ENCODE results near the gene TSHZ3. TPM values are rescaled to one million over a fixed set of nuclear protein-coding genes. Genes with fewer than 3 reads are reported as not detected.

TSHZ3 gene
- total RNA-seq, 1 experiment from 2014 or later = not detected

GRCh38 chr19:31261603-31262212, 87.5 kb downstream of the TSHZ3 start:
- Histone ChIP-seq H2AFZ (ENCODE audit: low read length) (no peak overlapping the region), H3K4me1 (ENCODE audit: low read length) (no peaks in the 10 kb centered on the region), H3K4me3 (ENCODE audit: low read length) (no peak overlapping the region), H3K27me3 (ENCODE audit: low read length) (no peaks in the 10 kb centered on the region), H3K9ac (ENCODE audit: low read length) (no peak overlapping the region), H4K20me1 (ENCODE audit: insufficient read depth, low read depth, low read length) (no peaks in the 10 kb centered on the region), H3K27ac (ENCODE audit: low read length) (no peak overlapping the region), H3K4me2 (ENCODE audit: low read depth, low read length, poor library complexity, severe bottlenecking) (no peak overlapping the region), H3K36me3 (ENCODE audit: insufficient read depth, low read length) (no peaks in the 10 kb centered on the region), H3K79me2 (ENCODE audit: low read length) (no peaks in the 10 kb centered on the region), H3K9me3 (ENCODE audit: low read length) (no peaks in the 10 kb centered on the region), H3K9me2 (replicated peaks; ENCODE audit: insufficient read depth, low read length) (no peaks in the 10 kb centered on the region)
- DNase-seq = no peak

DNA sequence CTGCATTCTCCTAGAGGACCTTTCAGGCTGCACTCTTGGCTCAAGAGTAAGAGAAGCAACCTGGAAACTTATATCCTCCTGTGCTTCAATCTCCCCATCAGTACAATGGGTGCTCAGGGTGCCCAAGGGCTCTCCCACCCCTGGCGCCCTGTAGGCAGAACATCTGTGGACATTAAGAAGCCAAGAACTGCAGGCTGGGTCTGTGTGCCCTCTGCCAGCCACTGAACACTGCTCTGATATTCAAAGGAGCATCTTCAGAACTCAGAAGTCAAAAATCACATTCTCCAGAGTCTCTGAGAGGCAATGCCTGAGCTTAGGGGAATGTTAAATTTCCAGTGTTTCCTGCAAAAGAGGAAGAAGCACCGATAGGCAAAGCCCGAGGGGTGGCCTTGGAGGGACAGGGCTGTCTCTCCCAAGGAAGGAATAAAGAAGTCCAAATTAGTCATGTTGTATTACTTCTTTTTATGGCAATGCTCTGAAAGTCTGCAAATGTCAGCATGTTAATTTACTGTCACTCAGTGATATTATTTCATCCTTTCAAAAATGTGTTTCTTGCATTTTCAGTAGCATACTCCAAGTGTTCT, 88.1 kb downstream of the TSHZ3 start:
- Histone ChIP-seq H3K27me3 (ENCODE audit: low read length) (no peaks in the 10 kb centered on the region), H3K79me2 (ENCODE audit: low read length) (no peaks in the 10 kb centered on the region), H2AFZ (ENCODE audit: low read length) (no peak overlapping the region), H3K9me3 (ENCODE audit: low read length) (no peaks in the 10 kb centered on the region), H3K9ac (ENCODE audit: low read length) (no peak overlapping the region), H3K4me2 (ENCODE audit: low read depth, low read length, poor library complexity, severe bottlenecking) (no peak overlapping the region), H3K4me1 (ENCODE audit: low read length) (no peaks in the 10 kb centered on the region), H3K9me2 (replicated peaks; ENCODE audit: insufficient read depth, low read length) (no peaks in the 10 kb centered on the region), H3K36me3 (ENCODE audit: insufficient read depth, low read length) (no peaks in the 10 kb centered on the region), H3K27ac (ENCODE audit: low read length) (no peak overlapping the region), H4K20me1 (ENCODE audit: insufficient read depth, low read depth, low read length) (no peaks in the 10 kb centered on the region), H3K4me3 (ENCODE audit: low read length) (no peak overlapping the region)
- DNase-seq = no peak

- no peaks in the 10 kb centered on the region for H3K27me3 ChIP-seq (ENCODE audit: low read length)
- H2AFZ ChIP-seq (ENCODE audit: low read length) = no peak overlapping the region
- H3K9me2 ChIP-seq (replicated peaks; ENCODE audit: insufficient read depth, low read length) = no peaks in the 10 kb centered on the region
- no peak overlapping the region for H3K4me2 ChIP-seq (ENCODE audit: low read depth, low read length, poor library complexity, severe bottlenecking)
- no peak overlapping the region for H3K9ac ChIP-seq (ENCODE audit: low read length)
- no peaks in the 10 kb centered on the region for H3K9me3 ChIP-seq (ENCODE audit: low read length)
- no peak overlapping the region for H3K4me3 ChIP-seq (ENCODE audit: low read length)
- DNase-seq = no peak
- H3K36me3 ChIP-seq (ENCODE audit: insufficient read depth, low read length) = no peaks in the 10 kb centered on the region
- no peaks in the 10 kb centered on the region for H3K4me1 ChIP-seq (ENCODE audit: low read length)
- no peaks in the 10 kb centered on the region for H4K20me1 ChIP-seq (ENCODE audit: insufficient read depth, low read depth, low read length)
- H3K27ac ChIP-seq (ENCODE audit: low read length) = no peak overlapping the region
- H3K79me2 ChIP-seq (ENCODE audit: low read length) = no peaks in the 10 kb centered on the region
Observed at GRCh38 chr19:31260171-31260933, 88.9 kb downstream of the TSHZ3 start.

- H4K20me1 ChIP-seq (ENCODE audit: insufficient read depth, low read depth, low read length) = no peaks in the 10 kb centered on the region
- no peaks in the 10 kb centered on the region for H3K36me3 ChIP-seq (ENCODE audit: insufficient read depth, low read length)
- no peaks in the 10 kb centered on the region for H3K9me3 ChIP-seq (ENCODE audit: low read length)
- no peaks in the 10 kb centered on the region for H3K27me3 ChIP-seq (ENCODE audit: low read length)
- H2AFZ ChIP-seq (ENCODE audit: low read length) = no peak overlapping the region
- no peak overlapping the region for H3K9ac ChIP-seq (ENCODE audit: low read length)
- H3K27ac ChIP-seq (ENCODE audit: low read length) = no peak overlapping the region
- no peaks in the 10 kb centered on the region for H3K9me2 ChIP-seq (replicated peaks; ENCODE audit: insufficient read depth, low read length)
- no peaks in the 10 kb centered on the region for H3K79me2 ChIP-seq (ENCODE audit: low read length)
- H3K4me3 ChIP-seq (ENCODE audit: low read length) = no peak overlapping the region
- DNase-seq = no peak
- H3K4me1 ChIP-seq (ENCODE audit: low read length) = no peaks in the 10 kb centered on the region
- no peak overlapping the region for H3K4me2 ChIP-seq (ENCODE audit: low read depth, low read length, poor library complexity, severe bottlenecking)
Observed at GRCh38 chr19:31258211-31259052, 90.8 kb downstream of the TSHZ3 start.

- no peak overlapping the region for H3K4me2 ChIP-seq (ENCODE audit: low read depth, low read length, poor library complexity, severe bottlenecking)
- H3K36me3 ChIP-seq (ENCODE audit: insufficient read depth, low read length) = no peaks in the 10 kb centered on the region
- H3K4me3 ChIP-seq (ENCODE audit: low read length) = no peak overlapping the region
- DNase-seq = no peak
- H3K9me3 ChIP-seq (ENCODE audit: low read length) = no peaks in the 10 kb centered on the region
- H2AFZ ChIP-seq (ENCODE audit: low read length) = no peak overlapping the region
- no peaks in the 10 kb centered on the region for H3K79me2 ChIP-seq (ENCODE audit: low read length)
- no peaks in the 10 kb centered on the region for H3K27me3 ChIP-seq (ENCODE audit: low read length)
- H3K27ac ChIP-seq (ENCODE audit: low read length) = no peak overlapping the region
- no peak overlapping the region for H3K9ac ChIP-seq (ENCODE audit: low read length)
- no peaks in the 10 kb centered on the region for H4K20me1 ChIP-seq (ENCODE audit: insufficient read depth, low read depth, low read length)
- H3K4me1 ChIP-seq (ENCODE audit: low read length) = no peaks in the 10 kb centered on the region
- no peaks in the 10 kb centered on the region for H3K9me2 ChIP-seq (replicated peaks; ENCODE audit: insufficient read depth, low read length)
Observed at GRCh38 chr19:31257426-31258130, 91.7 kb downstream of the TSHZ3 start.

GRCh38 chr19:31257025-31257424, 92.2 kb downstream of the TSHZ3 start:
- no peaks in the 10 kb centered on the region for H3K9me3 ChIP-seq (ENCODE audit: low read length)
- no peak overlapping the region for H3K4me3 ChIP-seq (ENCODE audit: low read length)
- H3K9ac ChIP-seq (ENCODE audit: low read length) = no peak overlapping the region
- no peak overlapping the region for H3K4me2 ChIP-seq (ENCODE audit: low read depth, low read length, poor library complexity, severe bottlenecking)
- H3K27ac ChIP-seq (ENCODE audit: low read length) = no peak overlapping the region
- H3K79me2 ChIP-seq (ENCODE audit: low read length) = no peaks in the 10 kb centered on the region
- no peaks in the 10 kb centered on the region for H3K36me3 ChIP-seq (ENCODE audit: insufficient read depth, low read length)
- no peaks in the 10 kb centered on the region for H3K27me3 ChIP-seq (ENCODE audit: low read length)
- no peaks in the 10 kb centered on the region for H3K9me2 ChIP-seq (replicated peaks; ENCODE audit: insufficient read depth, low read length)
- H4K20me1 ChIP-seq (ENCODE audit: insufficient read depth, low read depth, low read length) = no peaks in the 10 kb centered on the region
- H3K4me1 ChIP-seq (ENCODE audit: low read length) = no peaks in the 10 kb centered on the region
- no peak overlapping the region for H2AFZ ChIP-seq (ENCODE audit: low read length)
- no peak for DNase-seq

GRCh38 chr19:31256593-31256960, 92.7 kb downstream of the TSHZ3 start:
- Histone ChIP-seq H3K9ac (ENCODE audit: low read length) (no peak overlapping the region), H3K9me2 (replicated peaks; ENCODE audit: insufficient read depth, low read length) (no peaks in the 10 kb centered on the region), H3K79me2 (ENCODE audit: low read length) (no peaks in the 10 kb centered on the region), H3K9me3 (ENCODE audit: low read length) (no peaks in the 10 kb centered on the region), H3K4me1 (ENCODE audit: low read length) (no peaks in the 10 kb centered on the region), H2AFZ (ENCODE audit: low read length) (no peak overlapping the region), H4K20me1 (ENCODE audit: insufficient read depth, low read depth, low read length) (no peaks in the 10 kb centered on the region), H3K4me3 (ENCODE audit: low read length) (no peak overlapping the region), H3K27ac (ENCODE audit: low read length) (no peak overlapping the region), H3K4me2 (ENCODE audit: low read depth, low read length, poor library complexity, severe bottlenecking) (no peak overlapping the region), H3K27me3 (ENCODE audit: low read length) (no peaks in the 10 kb centered on the region), H3K36me3 (ENCODE audit: insufficient read depth, low read length) (no peaks in the 10 kb centered on the region)
- no peak for DNase-seq
